OCI-LY3 (cell line): ENCODE measurements around the gene SHBG.

Source experiments
- H2AFZ ChIP-seq: fragments of 200-600, 300-600 bp; shearing (Covaris generic); 2 replicates; pipeline ENCODE4 v1.6.0; 2014; ENCODE audit warnings: antibody characterized with exemption, low read depth, low read length
- H3K27ac ChIP-seq: fragments of 200-600, 300-600 bp; sonication (generic); 2 replicates; pipeline ENCODE4 v1.5.1; 2014; ENCODE audit warnings: mild to moderate bottlenecking, low read length, moderate library complexity, mixed read lengths
- H3K27me3 ChIP-seq: fragments of 200-600, 300-600 bp; sonication (generic); 2 replicates; pipeline ENCODE4 v1.6.1; 2014; ENCODE audit warnings: low read depth, low read length, mixed read lengths
- H3K36me3 ChIP-seq: fragments of 200-600, 300-600 bp; sonication (generic); replicated peaks from 2 replicates; pipeline ENCODE3; 2014; ENCODE audit warnings: low read depth, low read length, mixed read lengths
- H3K4me1 ChIP-seq: fragments of 300-600, 200-600 bp; sonication (generic); 2 replicates; pipeline ENCODE4 v1.6.1; 2014; ENCODE audit warnings: low read length, mixed read lengths
- H3K4me2 ChIP-seq: fragments of 200-600, 300-600 bp; sonication (generic); 2 replicates; pipeline ENCODE4 v1.6.1; 2014; ENCODE audit warnings: low read length, mixed read lengths
- H3K4me3 ChIP-seq: fragments of 300-600, 200-600 bp; sonication (generic); 2 replicates; pipeline ENCODE4 v1.5.1; 2014; ENCODE audit warnings: antibody characterized with exemption, mild to moderate bottlenecking, low read length, moderate library complexity
- H3K79me2 ChIP-seq: fragments of 300-600, 200-600 bp; shearing (Covaris generic); 2 replicates; pipeline ENCODE4 v1.6.1; 2014; ENCODE audit warnings: mild to moderate bottlenecking, low read length, mixed read lengths
- H3K9ac ChIP-seq: fragments of 300-600, 200-600 bp; shearing (Covaris generic); 2 replicates; pipeline ENCODE4 v1.6.0; 2014; ENCODE audit warnings: mild to moderate bottlenecking, low read length, moderate library complexity
- H3K9me3 ChIP-seq: fragments of 200-600, 300-600 bp; shearing (Covaris generic); 2 replicates; pipeline ENCODE4 v1.6.1; 2014; ENCODE audit warnings: low read length, mixed read lengths; ENCODE audit not compliant: insufficient read depth
- H4K20me1 ChIP-seq: fragments of 200-600, 300-600 bp; sonication (generic); 2 replicates; pipeline ENCODE4 v1.6.1; 2016; ENCODE audit warnings: low read length, mixed read lengths; ENCODE audit not compliant: insufficient read depth
- CTCF ChIP-seq: fragments of 200-600, 300-600 bp; sonication (generic); IDR thresholded peaks from 2 replicates; pipeline ENCODE4 v1.5.1; 2014; ENCODE audit warnings: antibody characterized with exemption, low read length, low read depth
- EZH2phosphoT487 ChIP-seq: fragments of 200-600 bp; shearing (Covaris generic); IDR thresholded peaks from 2 replicates; pipeline ENCODE4 v1.6.1; 2018; ENCODE audit warnings: antibody characterized with exemption, mixed run types, low read depth

SHBG gene

DNA sequence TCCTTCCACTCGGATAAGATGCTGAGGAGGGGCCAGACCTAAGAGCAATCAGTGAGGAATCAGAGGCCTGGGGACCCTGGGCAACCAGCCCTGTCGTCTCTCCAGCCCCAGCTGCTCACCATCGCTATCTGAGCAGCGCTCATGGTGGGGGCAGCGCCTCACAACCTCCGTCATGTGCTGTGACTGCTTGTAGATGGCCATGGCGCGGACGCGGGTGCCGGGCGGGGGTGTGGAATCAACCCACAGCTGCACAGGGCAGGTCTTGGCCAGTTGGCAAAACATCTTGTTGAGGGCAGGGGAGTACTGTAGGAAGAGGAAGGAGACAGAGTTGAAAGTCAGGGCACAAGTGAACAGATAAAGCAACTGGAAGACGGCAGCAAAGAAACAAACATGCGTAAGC, 45.0 kb downstream of the SHBG start:
- Histone ChIP-seq H4K20me1 (0 out of 2 replicates have a peak, but pooled peaks cover 4% of the 10 kb centered on the region), H3K79me2 (peaks cover 7% of the 10 kb centered on the region), H3K27me3 (no peaks in the 10 kb centered on the region), H3K36me3 (peaks cover 31% of the 10 kb centered on the region), H3K9me3 (no peaks in the 10 kb centered on the region), H2AFZ (no peak overlapping the region), H3K27ac (no peak overlapping the region), H3K4me1 (no peaks in the 10 kb centered on the region), H3K9ac (no peak overlapping the region), H3K4me3 (no peak overlapping the region), H3K4me2 (no peak overlapping the region)
- no peak for TF ChIP-seq EZH2phosphoT487
- TF ChIP-seq CTCF, result no peak

DNA sequence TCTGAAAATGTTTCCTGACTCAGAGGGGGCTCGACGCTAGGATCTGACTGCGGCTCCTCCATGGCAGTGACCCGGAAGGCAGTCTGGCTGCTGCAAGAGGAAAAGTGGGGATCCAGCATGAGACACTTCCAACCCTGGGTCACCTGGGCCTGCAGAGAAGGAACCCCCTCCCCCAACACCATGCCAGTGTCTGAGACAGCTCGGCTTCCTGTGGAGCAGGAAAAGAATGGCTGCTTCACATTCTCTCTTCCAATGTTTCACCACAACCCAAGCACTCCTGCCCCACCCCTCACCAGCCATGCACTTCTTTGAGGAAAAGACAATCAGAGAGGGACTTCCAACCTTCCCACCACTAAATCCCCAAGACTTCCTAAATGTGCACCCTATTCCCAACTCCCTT, 46.6 kb downstream of the SHBG start:
- Histone ChIP-seq H3K9me3 (no peaks in the 10 kb centered on the region), H3K36me3 (peaks cover 26% of the 10 kb centered on the region), H3K27me3 (no peaks in the 10 kb centered on the region), H3K79me2 (peaks cover 20% of the 10 kb centered on the region), H3K27ac (no peak overlapping the region), H3K4me1 (no peaks in the 10 kb centered on the region), H3K4me2 (no peak overlapping the region), H2AFZ (no peak overlapping the region), H3K4me3 (no peak overlapping the region), H3K9ac (no peak overlapping the region), H4K20me1 (0 out of 2 replicates have a peak, but pooled peaks cover 7% of the 10 kb centered on the region)
- no peak for TF ChIP-seq EZH2phosphoT487

GRCh38 chr17:7677388-7678067, 47.6 kb downstream of the SHBG start:
- no peak overlapping the region for H3K4me3 ChIP-seq
- H4K20me1 ChIP-seq, result peaks cover 9% of the 10 kb centered on the region; the same call in 1 of the 2 replicates
- H3K27me3 ChIP-seq, result no peaks in the 10 kb centered on the region
- no peak overlapping the region for H2AFZ ChIP-seq
- TF ChIP-seq EZH2phosphoT487, result no peak
- no peak for TF ChIP-seq CTCF
- no peak overlapping the region for H3K27ac ChIP-seq
- no peaks in the 10 kb centered on the region for H3K9me3 ChIP-seq
- H3K79me2 ChIP-seq, result peaks cover 28% of the 10 kb centered on the region
- peaks cover 28% of the 10 kb centered on the region for H3K36me3 ChIP-seq
- H3K4me1 ChIP-seq, result no peaks in the 10 kb centered on the region
- H3K9ac ChIP-seq, result no peak overlapping the region
- H3K4me2 ChIP-seq, result no peak overlapping the region
